ENCODE results near the gene TNNI2.
"Not testable (repeated sequence)": the region's sequence is repeated elsewhere in the genome, so short reads cannot be mapped to it uniquely, and the experiment has no call there.

DNA sequence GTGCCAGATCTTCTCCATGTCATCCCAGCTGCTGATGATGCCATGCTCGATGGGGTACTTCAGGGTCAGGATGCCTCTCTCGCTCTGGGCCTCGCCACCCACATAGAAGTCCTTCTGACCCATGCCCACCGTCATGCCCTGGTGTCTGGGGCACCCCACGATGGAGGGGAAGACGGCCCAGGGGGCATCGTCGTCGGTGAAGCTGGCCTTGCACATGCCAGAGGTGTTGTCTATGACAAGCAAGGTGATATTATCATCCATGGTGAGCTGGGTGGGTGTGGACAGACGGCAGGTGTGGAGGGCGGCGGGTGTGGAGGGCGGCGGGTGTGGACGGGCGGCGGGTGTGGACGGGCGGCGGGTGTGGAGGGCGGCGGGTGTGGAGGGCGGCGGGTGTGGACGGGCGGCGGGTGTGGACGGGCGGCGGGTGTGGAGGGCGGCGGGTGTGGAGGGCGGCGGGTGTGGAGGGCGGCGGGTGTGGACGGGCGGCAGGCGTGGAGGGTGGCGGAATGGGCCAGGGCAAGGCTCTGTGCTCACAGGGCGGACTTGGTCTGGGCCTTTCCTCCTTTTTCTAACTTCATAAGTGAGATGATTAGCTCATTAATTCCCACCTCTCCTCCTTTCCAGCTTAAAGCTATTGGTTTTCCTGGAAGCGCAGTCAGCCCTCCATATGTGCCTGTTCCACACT is 34.8 kb upstream of the TNNI2 start:
- TF ChIP-seq, protein P1, sequence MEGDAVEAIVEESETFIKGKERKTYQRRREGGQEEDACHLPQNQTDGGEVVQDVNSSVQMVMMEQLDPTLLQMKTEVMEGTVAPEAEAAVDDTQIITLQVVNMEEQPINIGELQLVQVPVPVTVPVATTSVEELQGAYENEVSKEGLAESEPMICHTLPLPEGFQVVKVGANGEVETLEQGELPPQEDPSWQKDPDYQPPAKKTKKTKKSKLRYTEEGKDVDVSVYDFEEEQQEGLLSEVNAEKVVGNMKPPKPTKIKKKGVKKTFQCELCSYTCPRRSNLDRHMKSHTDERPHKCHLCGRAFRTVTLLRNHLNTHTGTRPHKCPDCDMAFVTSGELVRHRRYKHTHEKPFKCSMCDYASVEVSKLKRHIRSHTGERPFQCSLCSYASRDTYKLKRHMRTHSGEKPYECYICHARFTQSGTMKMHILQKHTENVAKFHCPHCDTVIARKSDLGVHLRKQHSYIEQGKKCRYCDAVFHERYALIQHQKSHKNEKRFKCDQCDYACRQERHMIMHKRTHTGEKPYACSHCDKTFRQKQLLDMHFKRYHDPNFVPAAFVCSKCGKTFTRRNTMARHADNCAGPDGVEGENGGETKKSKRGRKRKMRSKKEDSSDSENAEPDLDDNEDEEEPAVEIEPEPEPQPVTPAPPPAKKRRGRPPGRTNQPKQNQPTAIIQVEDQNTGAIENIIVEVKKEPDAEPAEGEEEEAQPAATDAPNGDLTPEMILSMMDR (IDR thresholded peaks at IDR 0.05; ENCODE audit: poor library complexity): not testable (repeated sequence)
- TF ChIP-seq EZH2 (IDR thresholded peaks at IDR 0.05; ENCODE audit: borderline replicate concordance); EZH2phosphoT487 (IDR thresholded peaks at IDR 0.05; ENCODE audit: low read depth, severe bottlenecking, unreplicated experiment): not testable (repeated sequence)

Data from hepatocyte (in vitro differentiated cells).